ENCODE results near the gene DYRK3.
A peak's percentile ranks its signal among the peaks of the same experiment; 100 is the strongest.

DYRK3 gene

DNA sequence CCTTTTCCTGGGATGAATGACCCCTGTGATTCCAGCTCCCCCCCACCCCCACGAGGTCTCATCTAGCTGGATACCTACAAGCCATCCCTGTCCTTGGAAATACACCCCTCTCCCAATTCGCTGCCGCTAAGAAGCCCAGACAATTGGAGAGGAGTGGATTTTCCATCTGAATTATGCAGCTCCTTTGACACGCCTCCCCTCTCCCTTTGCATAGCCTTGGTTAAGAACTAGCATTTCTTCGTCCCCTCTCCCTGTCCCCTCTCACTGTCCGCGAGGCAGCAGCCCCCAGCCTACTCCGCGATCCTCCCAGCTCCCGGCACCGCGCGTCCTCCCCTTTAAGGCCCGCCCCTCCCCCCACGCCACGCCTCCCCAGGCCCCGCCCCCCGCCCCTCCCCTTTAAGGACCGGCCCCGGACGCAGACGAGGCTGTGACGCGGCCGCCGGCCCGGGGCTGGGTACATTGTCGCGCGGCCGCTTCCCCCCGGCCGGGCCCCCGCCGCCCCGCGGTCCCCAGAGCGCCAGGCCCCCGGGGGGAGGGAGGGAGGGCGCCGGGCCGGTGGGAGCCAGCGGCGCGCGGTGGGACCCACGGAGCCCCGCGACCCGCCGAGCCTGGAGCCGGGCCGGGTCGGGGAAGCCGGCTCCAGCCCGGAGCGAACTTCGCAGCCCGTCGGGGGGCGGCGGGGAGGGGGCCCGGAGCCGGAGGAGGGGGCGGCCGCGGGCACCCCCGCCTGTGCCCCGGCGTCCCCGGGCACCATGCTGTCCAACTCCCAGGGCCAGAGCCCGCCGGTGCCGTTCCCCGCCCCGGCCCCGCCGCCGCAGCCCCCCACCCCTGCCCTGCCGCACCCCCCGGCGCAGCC lies 49.4 kb downstream of the DYRK3 start, which contains the start of gene MAPKAPK2:
Gene MAPKAPK2, plus strand, starts transcription at position 428 of the 856 bp plus-strand sequence. Its CDS starts 325 bp downstream, at position 753.
- peak; percentile 88 for DNase-seq

DNA sequence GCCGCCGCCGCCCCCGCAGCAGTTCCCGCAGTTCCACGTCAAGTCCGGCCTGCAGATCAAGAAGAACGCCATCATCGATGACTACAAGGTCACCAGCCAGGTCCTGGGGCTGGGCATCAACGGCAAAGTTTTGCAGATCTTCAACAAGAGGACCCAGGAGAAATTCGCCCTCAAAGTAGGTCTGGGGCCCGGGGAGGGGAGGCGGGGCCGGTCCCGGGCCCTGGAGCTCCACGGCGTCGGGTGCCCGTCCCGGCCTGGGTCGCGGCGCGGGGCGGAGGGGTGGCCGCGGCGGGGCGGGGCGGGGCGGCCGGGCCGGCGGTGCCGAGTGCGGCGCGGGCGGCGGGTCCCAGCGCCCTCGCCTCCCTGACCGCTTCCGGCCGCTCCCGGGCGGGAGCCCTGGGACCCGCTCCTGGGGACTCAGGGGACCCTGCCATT lies 50.0 kb downstream of the DYRK3 start:
- DNase-seq: peak; percentile 76

DNA sequence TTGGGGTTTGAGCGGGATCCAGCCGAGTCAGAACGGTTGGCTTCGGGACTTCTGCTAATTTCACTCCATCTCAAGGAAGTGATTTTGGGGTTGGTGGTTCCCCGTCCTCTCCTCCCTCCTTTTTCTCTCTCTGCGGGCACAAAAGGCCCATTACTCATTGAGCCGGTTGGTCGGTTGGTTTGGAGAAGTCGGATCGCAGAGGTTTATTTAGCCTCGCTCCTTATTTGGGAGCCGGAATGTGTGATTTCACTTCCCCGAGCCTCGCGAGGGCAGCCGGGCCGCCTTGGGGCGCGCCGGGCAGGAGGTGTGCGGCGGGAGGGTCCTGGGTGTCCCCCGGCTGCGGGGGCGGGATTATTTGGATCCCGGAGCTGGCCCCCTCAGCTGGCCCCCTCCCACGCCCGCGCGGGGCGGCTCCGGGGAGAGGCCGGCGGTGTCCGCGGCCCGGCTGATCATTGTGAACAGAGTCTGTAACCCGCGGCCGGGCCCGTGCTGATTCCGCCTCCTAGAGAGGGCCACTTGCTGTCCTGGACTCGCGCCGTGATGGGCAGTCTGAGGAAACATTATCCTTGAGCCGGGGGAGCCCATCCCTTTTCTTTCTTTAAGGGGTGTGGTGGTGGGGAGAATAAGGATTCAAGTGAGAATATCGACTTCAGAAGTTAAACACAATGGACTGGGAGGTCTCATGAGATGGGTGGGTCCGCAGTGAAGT lies 50.6 kb downstream of the DYRK3 start:
- peak; percentile 73 for DNase-seq

DNA sequence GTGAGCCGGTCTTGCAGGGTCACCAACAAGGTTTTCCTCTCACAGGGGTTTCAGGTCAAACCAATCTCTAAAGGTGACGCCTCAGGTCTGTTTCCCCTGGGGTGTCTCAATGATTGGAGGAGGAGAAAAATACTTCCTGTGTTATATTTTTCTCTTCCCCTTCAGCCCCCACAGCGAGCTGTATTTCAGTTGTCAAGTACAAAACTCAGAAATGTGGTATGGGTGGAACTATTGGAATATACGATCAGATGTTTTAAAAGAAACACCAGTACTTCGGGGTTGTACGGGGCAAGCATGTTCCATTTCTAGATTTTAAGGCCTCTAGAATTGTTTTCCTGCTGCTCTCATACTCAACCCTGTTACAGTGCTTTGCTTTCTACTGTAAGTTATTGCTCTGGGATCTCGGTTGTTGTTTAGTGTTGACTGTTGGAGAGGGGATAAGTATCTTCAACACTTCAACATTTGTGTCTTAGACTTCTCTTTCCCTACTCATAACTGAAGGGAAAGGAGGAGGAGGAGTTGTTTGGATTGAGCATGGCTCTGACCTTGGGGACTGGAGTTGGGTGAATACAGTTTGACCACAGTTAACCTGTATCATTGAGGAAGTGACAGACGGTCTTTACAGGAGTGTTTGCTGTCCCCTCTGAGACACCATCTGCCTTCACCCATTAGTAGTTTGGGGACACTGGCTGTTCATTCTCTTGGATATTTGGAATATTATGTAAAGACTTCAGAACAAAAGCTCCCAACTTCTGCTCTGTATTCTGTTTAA lies 51.3 kb downstream of the DYRK3 start:
- DNase-seq: no peak

DNA sequence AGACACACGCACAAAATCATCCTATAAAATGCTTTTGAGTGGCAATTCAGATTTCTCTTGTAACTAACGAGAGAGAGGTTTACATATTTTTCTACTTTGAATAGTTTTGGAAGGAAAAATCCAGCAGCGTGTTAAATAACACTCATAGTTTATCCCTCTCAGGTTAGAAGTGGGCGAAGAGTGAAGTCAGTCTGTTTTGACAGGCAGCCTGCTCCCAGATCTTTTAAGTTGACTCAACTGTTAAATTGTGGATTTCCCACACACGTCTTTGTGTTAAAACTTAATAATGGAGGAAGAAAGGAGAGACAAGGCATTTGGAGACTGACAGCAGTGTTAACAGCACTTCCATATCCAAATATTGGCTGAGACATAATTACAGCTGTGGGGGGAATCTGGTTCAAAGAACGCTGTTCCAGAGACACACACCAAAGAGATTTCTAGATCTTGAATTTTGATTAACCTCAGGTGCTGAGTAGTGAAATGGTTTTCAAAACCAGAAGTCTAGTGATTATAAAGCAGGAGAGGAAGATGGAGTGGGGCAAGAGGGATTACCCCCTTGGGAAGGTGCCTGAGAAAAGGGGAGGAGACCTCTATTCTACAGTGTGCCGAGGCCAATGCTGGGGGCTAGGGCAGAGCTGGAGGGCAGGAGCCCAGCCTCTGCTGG lies 52.0 kb downstream of the DYRK3 start:
- no peak for DNase-seq

DNA sequence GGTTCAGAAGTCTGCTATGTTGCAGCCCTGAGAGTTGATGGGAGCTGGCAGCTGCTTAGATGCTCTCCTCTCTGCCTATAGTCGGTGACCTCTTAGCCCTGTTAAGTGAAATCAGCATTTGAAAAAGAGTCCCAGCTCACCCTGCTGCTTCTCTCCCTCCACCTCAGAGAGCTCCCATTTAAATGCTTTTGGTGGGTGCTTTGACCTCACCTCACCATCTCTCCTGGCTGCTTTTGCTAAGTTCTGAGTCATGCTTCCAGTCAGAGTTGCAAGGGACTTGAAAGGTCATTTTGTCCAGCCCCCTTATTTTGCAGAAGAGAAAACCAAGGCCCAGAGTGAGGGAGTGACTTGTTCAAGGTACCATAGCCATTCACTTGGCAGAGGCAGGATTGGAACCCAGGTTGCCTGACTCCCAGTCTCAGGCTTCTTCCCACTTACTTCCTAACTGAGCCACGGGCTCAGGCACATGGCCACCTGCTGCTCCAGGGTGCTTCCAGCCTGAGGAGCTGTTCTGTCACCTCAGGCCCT lies 52.6 kb downstream of the DYRK3 start:
- DNase-seq: no peak

DNA sequence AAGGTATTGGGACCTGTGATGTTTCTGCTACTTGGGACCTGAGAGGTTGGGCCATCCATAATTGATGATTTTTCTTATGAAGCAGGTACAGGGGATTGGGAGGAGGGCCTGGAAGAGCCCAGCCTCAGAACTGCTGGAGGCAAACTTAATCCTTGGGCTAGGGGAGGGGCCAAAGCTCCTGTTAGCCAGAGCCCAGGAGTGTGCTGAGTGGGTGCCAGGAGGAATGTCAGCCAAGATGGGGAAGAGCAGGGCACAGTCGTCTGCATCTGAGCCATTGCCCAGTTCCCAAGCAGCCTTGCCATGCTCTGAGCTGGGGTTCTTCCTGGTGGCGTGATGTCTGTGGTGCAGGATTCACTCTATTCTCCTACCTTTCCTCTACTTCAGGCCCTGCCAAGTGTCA lies 55.2 kb downstream of the DYRK3 start:
- DNase-seq: no peak

DNA sequence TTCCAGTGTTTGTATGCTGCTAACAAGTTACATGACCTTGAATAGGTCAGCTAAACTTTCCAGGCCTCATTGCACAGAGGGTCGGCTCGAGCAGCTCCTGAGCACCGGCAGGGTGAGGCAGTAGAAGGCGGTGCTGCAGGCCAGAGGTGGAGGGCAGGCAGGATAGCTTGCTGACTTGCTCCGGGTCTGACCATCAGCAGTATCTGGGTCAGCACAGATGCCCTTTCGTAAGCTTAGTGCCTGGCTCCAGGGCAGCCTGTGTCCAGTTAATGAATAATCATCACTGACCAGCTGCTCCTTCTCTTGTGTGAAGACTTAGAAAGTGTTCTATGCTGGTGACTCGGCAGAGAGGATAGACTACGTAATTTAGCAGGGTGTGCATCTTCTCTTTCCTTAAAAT lies 56.3 kb downstream of the DYRK3 start:
- no peak for DNase-seq

DNA sequence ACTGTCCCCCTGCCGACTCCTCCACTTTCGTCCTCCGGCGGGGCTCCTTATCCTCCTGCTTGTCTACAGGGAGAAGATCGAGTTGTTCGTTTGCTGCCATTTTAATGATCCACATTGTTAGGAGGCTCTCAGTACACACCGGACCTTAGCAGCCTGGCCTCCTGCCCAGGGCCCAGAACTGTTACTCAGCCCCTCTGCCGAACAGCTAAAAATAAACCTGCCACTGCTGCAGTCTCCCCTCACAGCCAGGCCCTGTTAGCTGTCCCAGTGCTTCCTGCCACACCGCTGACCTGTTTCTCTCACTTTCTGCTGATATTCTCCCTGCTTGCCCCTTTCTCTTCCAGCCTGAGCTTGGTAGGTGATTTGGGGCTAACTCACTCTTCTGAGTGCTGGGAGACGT lies 57.7 kb downstream of the DYRK3 start:
- no peak for DNase-seq

DNA sequence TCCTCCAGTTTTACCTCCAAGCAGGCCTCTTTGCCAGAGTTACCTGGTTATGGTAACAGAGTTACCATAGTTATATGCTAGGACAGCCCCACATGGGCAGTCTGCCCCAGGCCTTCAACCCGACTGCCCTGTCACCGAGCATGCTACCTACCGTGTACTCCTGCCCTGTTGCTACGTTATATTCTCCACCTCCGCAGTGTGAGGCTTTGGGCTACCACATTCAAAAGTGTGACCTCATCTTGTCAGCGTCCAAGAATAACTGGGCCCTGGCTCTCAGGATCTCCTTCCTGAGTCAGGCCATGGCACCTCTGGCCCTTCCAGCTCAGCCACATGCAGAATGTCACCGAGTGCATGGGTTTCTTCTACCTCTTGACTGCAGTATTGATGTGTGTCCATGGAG lies 58.3 kb downstream of the DYRK3 start:
- no peak for DNase-seq

DNA sequence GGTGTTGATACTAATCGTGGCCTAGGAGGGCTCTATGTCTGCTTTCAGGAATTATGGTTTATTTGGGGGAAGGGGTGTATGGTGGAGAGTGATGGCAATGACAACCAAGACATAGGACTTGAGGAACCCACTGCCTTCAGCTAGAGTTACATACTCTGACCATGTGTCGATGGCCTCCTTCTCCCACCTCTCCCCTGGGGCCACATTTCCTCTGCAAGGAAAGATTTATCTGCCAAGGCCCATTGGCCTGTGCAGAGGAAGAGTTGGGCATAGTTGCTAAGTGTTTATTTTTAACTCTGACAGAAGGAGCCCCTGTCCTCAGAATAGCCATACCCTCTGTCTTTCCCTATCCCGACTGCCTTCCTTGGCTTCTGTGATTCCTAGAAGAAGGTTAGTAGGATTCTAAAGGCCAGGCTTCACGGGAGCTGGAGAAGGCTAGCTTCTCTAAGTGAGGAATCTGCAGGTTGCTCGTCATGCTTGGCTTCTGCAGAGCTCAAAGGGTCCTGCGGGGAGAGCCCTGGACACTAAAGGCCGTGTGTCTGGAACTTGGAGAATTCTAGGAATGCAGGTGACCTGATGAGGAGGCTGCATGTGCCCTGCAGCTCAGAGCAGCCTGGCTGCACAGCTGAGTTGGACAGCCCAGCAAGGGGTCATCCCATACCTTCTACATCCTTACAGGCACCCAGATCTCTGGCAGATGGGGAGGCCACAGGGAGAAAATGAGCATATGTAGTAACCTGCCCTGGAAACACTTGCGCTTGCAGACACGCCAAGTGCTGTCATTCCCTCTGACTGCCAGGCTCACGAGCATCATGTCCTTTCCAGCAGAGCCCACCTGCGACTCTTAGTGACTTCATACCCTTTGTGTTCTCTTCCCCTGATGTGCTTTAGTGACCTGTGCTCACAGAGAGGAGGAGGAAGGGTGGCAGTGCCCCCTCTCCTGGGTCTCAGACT lies 59.1 kb downstream of the DYRK3 start:
- no peak for DNase-seq

DNA sequence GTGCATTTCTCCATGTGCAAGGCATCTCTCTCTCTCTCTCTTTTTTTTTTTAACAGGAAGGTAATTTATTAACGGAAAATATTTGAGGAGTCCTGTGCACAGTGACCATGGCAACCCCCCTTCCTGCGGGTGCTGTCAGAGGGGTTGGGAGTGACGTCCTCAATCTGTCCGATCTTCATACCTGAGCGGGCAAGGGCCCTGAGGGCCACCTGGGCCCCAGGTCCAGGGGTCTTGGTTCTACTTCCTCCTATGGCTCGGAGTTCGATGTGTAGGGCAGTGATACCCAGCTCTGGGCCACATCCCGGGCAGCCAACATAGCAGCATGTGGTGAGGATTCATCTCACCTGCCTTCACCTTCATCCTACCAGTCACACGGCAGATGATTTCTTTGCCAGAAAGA lies 60.4 kb downstream of the DYRK3 start:
- no peak for DNase-seq

DNA sequence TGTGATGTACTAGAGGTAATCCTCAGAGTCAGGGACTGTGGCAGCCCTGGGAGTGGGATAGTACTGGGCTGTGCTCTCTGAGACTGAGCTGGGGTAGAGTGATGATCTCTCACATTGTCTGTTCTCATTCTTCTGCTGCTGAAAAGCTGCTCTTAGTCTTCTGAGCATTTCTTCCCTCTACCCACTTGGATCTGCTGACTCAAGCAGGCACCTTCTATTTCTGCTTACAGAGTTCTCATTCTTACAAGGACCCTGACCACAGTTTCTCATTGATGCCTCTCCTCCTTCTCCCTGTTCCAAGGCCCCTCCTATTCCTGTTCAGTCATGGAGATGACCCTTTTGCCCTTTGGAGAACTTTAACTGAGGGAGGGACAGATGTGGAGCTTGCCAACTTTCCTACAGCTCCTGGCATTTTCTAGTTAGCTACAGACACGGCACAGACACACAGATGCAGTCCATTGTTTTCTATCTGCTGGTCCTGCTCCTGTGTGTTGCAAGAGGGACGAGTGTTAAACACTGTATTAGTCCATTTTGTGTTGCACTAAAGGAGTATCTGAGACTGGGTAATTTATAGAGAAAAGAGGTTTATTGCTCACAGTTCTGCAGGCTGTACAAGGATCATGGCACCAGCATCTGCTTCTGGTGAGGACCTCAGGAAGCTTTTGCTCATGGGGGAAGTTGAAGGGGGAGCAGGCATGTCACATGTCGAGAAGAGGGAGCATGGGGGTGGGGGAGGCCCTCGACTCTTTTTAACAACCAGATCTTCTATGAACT lies 61.7 kb downstream of the DYRK3 start:
- no peak for DNase-seq

DNA sequence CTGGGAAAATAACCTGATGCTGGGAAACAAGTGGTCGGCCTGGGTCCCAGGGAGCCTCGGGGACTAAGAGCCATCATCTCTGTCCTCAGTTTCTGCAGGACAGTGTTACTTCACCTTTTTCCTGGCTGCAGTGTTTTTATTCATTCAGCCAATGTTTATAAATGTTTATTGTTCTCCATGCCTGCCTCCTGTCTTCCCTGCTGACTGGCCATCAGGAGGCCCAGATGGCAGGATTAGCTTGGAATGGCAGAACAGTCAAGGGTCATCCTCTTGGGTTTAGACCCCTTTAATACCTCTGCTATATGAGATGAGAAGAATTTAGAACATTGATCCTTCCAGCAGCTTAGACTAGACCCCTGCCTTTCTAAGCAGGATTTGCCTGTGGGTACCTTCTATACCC lies 62.7 kb downstream of the DYRK3 start:
- DNase-seq: no peak
